HG02852 (cell line): ENCODE data around the gene PPARD.
"Not testable (repeated sequence)": the region's sequence is repeated elsewhere in the genome, so short reads cannot be mapped to it uniquely, and the experiment has no call there.

Experiments
- ATAC-seq: cut with Tn5 transposase; IDR thresholded peaks from one replicate; pipeline ENCODE4 v1.9.1; 2021; ENCODE audit warnings: mild to moderate bottlenecking, moderate library complexity; ENCODE audit not compliant: unreplicated experiment

PPARD gene

DNA sequence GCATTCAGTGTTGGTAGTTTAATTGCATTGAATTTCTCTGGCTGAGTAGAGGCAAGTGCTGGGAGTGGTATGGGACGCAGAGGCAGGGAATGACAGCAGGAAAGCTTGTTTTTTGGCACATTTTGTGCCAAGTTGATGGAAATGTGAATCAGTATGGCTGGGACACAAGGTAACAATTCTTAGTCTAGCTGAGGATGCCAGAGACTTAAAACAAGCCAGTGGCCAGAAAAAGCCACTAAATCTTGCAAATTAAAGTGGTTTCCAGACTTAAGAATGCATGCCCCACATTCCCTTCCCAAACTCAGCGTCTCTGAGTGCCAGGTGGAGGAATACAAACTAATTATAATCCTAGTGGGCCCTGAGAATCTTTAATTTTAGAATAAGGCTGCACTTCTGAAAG lies 35.9 kb downstream of the PPARD start:
- no peak for ATAC-seq

GRCh38 chr6:35381132-35381531 lies 38.8 kb downstream of the PPARD start:
- no peak for ATAC-seq

DNA sequence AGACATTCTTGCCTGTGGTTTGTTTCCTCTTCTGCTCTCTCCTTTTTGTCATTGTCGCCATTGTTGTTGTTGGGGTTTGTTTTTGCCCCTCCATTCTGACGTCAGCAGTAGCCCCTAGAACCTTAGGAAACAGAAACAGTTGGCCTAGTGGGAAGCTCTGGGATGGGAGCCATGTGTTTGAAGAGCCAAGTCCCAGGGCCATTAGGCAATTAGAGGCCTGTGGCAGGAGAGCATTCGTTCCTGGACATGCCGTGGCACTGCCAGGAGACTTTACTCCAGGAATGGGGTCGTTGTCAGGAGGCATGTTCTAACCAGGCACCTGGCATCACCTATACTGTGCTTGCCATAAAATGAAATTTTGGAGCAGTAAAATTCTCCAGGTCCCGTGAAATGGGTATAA lies 39.7 kb downstream of the PPARD start:
- ATAC-seq: no peak

DNA sequence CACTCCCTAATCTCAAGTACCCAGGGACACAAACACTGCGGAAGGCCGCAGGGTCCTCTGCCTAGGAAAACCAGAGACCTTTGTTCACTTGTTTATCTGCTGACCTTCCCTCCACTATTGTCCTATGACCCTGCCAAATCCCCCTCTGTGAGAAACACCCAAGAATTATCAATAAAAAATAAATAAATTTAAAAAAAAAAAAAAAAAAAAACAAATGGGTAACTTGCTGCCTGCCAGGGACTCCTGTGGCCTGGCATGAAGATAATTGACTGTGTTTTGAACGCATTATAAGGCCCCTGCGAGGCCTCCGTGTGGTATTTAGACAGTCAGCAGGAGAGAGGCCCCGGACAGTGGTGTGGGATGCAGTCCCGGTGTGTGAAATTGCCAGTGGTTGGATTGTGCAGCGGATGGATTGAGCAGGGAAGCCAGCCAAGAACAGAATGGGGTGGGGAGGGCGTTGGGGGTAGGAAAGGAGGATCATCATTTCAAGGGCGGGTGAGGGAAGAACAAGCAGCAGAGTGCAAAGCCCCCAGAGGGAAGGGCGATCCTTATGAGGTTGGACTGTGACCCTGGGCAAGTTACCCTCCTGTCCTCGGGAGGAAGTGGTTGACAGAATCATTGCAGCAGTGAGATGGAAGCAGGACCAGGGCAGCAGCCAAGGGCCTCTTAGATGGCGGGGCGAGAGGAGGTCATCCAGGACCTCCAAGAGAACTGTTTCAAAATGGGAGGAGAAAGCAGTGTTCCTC lies 43.3 kb downstream of the PPARD start:
- no peak for ATAC-seq

GRCh38 chr6:35386989-35387388 lies 44.6 kb downstream of the PPARD start:
- ATAC-seq: no peak

GRCh38 chr6:35388030-35388429 lies 45.7 kb downstream of the PPARD start:
- no peak for ATAC-seq

- no peak for ATAC-seq
These were observed 46.5 kb downstream of the PPARD start for GRCh38 chr6:35388772-35389352.

GRCh38 chr6:35389386-35389785 lies 47.0 kb downstream of the PPARD start:
- not testable (repeated sequence) for ATAC-seq

- ATAC-seq: no peak
These were observed 49.0 kb downstream of the PPARD start for GRCh38 chr6:35391240-35391968.

GRCh38 chr6:35392111-35392702 lies 49.8 kb downstream of the PPARD start:
- ATAC-seq: no peak

GRCh38 chr6:35392773-35393672 lies 50.7 kb downstream of the PPARD start:
- ATAC-seq: no peak

DNA sequence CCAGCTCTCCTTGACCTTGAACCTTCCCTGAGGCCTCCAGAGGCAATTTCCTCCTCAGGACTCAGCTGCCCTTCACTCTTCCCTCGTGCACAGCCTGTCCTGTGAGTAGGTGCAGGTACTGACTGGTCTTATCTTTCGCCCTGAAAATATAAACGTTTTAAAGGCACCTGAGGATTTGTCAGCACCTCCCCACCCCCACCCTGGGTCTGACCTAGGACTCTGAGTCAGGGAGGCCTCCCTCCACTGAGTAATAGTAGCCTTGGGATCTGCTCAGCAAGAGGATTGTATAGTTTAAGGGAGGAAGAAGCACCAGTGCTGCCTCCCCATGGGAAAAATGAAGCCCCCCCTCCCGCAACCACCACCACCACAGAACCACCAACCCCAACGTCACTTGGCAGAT lies 54.6 kb downstream of the PPARD start:
- no peak for ATAC-seq

DNA sequence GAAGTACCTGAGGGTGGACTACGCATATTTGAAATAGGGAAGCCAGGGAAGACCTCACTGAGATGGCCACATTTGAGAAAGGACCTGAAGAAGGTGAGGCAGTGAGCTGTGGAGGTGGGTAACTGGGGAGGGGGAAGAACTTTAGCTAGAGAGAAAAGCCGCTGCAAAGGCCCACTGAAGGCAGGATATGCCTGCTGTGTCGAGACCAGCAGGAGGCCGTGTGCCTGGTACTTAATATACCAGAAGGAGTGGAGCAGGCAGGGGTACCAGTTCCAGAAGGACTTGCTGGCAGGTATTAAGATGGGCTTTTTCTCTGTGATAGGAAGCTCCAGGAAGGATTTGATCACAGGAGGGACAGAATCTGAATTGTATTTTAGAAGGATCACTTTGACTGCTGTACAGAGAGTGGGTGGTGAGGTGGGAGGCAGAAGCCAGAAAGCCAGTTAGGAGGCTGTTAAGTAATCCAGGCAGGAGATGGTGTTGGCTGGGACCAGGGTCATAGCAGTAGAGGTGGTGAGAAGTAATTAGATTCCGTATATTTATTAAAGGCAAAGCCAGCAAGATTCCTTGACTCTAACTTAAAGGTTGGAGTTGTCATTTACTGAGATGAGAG lies 55.6 kb downstream of the PPARD start:
- ATAC-seq: no peak

DNA sequence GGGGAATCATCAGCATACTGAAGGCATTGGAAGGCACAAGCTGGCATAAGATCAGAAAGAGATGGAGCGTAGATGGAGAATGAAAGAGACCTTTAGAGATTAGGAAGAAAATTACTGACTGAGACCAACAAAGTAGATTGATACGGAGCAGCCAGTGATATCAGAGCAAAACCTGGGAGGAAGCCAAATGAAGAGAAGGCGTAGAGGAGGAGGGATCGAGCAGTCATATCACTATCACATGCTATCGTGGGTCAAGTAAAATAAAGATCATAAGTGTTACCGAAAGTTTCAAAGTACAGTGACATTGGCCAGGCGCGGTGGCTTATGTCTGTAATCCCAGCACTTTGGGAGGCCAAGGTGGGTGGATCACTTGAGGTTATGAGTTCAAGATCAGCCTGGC lies 56.2 kb downstream of the PPARD start:
- no peak for ATAC-seq

DNA sequence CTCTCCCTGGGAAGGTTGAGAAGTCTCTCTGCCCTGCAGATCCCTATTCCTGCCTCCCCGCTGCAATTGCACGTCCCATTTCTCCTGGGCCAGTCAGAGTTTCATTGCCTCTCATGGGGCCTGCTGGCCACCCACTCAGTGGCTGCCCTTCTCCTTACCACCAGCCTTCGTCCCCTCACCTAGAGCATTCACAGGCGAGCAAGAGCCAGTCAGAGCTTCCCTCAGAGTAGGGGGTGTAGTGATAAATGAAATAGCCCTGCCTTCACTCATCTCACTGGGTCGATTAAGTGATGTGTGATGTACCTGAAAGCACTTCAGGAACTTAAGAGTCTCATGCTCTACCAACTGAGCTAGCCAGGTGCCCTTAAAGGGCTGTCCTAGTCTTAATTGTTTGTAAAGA lies 57.8 kb downstream of the PPARD start:
- no peak for ATAC-seq

DNA sequence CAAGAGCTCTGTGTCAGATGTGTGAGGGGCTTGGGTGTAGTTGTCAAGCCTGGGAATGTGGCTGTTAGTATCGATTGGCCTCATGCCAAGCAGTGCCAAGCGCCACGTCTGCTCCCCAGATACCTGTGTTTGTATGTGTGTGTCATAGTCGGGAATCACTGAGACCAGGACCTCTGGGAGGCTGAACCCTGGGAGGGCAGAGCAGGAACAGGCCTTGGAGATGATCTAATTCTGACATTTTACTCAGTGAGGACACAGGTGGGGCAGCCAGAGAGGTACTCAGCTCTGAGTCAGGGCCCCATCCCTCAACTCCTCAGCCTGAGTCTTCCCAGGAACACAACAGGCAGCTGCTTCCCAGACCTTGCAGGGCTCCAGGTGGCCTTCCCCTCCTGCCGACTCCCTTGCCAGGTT lies 58.5 kb downstream of the PPARD start:
- no peak for ATAC-seq

DNA sequence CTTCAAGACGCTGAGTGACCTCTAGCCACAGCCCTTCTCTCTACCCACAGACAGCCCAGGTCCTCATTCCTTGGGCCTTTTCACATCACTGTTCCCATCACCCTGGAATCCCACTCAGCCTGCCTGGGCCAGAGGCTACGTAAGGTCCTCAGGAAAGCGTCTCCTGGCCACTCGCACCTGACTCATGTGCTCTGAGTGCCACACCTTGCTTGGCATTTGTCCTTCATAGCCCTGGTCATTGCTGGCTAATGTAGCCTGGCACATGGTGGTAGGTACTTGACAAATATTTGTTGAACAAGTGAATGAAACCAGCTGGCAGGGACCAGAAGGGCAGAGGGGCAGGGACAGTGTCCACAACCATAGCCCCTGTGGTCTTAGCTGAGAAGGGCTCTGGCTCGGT lies 59.2 kb downstream of the PPARD start:
- no peak for ATAC-seq

DNA sequence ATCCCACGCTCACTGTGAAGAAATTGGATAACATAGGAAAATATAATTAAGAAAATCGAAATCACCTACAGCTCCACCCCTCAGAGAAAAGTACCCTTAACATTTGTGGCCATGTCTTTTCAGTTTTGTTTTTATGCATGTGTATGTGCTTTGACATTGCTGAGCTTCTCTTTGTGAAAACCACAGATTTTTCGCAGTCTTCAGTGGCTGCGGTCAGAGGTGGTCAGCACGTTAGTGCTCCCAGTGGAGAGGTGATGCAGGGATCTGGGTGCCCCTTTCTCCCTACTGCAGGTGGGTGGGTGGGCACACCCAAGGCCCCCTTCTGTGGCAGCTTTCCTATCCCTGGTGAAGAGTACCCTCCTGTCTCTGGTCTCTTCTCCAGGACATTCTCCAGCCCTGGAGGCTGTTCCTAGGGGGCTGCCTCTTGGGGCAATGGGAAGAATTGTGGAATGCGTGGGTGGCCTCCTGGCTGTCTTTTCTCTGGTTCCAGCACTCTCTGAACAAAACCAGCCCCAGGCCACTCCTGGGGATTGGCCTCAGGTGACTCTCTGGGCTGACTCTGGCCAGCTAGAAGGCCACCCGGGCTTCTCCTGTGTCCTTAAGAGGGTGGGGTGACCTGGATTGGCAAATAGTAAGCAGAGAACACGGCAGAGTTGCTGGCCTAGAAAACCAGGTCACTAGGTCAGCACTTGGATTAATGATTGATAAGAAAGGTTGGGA lies 59.9 kb downstream of the PPARD start:
- no peak for ATAC-seq

- no peak for ATAC-seq
These were observed 60.5 kb downstream of the PPARD start for GRCh38 chr6:35402856-35403191.
